ENCODE measurements around the gene MLLT1. TPM values are rescaled to one million over a fixed set of nuclear protein-coding genes. Genes with fewer than 3 reads are reported as not detected.
A peak's percentile ranks its signal among the peaks of the same experiment; 100 is the strongest.

Gene MLLT1
- total RNA-seq, 4 donors from 2014 or later: 13.9 to 37.7 (median 24.4) TPM

GRCh38 chr19:6221878-6222746 lies 57.7 kb downstream of the MLLT1 start:
- ATAC-seq (no peak), DNase-seq (no peak)
- H3K36me3 ChIP-seq: peaks cover 0 to 29% of the 10 kb centered on the region in 2 donors
- H3K4me1 ChIP-seq: peaks cover 55 to 60% of the 10 kb centered on the region in 2 donors
- H3K27me3 ChIP-seq: no peaks in the 10 kb centered on the region
- intact Hi-C loops (cut with DNase I; ENCODE audit: low total_unique reads): loop anchor here (10.0 kb wide), 1 partner anchor 167 kb away; no protein-coding TSS in a partner anchor
- in situ Hi-C loops (cut with MboI; ENCODE audit: low sequenced_read_pairs in 4 of 4): loop anchor here in 2 of 4 donors (5.0 to 10.0 kb wide), 2 partner anchors 53 to 75 kb away; partner anchors contain the start of gene MLLT1 (in 1 of the 2)
- peak overlapping the region; percentile 19 to 80 (median 64) for H3K27ac ChIP-seq
- TF ChIP-seq CTCF (IDR thresholded peaks at IDR 0.05 in 4 of 5, conservative IDR thresholded peaks at IDR 0.05 in 1 of 5) (no peak), POLR2A (IDR thresholded peaks at IDR 0.05) (no peak)
- H3K9me3 ChIP-seq: no peaks in the 10 kb centered on the region
- H3K4me3 ChIP-seq: no peak overlapping the region

GRCh38 chr19:6221220-6221877 lies 58.4 kb downstream of the MLLT1 start:
- no peak for TF ChIP-seq CTCF (IDR thresholded peaks at IDR 0.05 in 4 of 5, conservative IDR thresholded peaks at IDR 0.05 in 1 of 5)
- no peak for TF ChIP-seq POLR2A (IDR thresholded peaks at IDR 0.05)
- Histone ChIP-seq H3K4me1 (peaks cover 55 to 60% of the 10 kb centered on the region in 2 donors), H3K9me3 (no peaks in the 10 kb centered on the region), H3K36me3 (peaks cover 0 to 22% of the 10 kb centered on the region in 2 donors), H3K27me3 (no peaks in the 10 kb centered on the region), H3K27ac (no peak overlapping the region), H3K4me3 (no peak overlapping the region)
- in situ Hi-C loops (cut with MboI; ENCODE audit: low sequenced_read_pairs in 4 of 4): loop anchor here in 2 of 4 donors (5.0 to 10.0 kb wide), 2 partner anchors 53 to 76 kb away; partner anchors contain the start of gene MLLT1 (in 1 of the 2)
- no peak for DNase-seq
- ATAC-seq: no peak
- intact Hi-C loops (cut with DNase I; ENCODE audit: low total_unique reads): loop anchor here (10.0 kb wide), 1 partner anchor 167 kb away; no protein-coding TSS in a partner anchor

- peaks cover 55 to 60% of the 10 kb centered on the region in 2 donors for H3K4me1 ChIP-seq
- DNase-seq (peak in 1 of 2 donors; percentile 71), ATAC-seq (peak in 1 of 2 donors; percentile 36)
- H3K36me3 ChIP-seq: peaks cover 0 to 22% of the 10 kb centered on the region in 2 donors
- in situ Hi-C loops (cut with MboI; ENCODE audit: low sequenced_read_pairs in 4 of 4) (loop anchor here in 2 of 4 donors (5.0 to 10.0 kb wide), 2 partner anchors 54 to 77 kb away; partner anchors contain the start of gene MLLT1 (in 1 of the 2)), intact Hi-C loops (cut with DNase I; ENCODE audit: low total_unique reads) (loop anchor here (10.0 kb wide), 1 partner anchor 166 kb away; no protein-coding TSS in a partner anchor)
- TF ChIP-seq POLR2A (IDR thresholded peaks at IDR 0.05) (no peak), CTCF (IDR thresholded peaks at IDR 0.05 in 4 of 5, conservative IDR thresholded peaks at IDR 0.05 in 1 of 5) (no peak)
- no peaks in the 10 kb centered on the region for H3K9me3 ChIP-seq
- H3K27ac ChIP-seq: peak overlapping the region; percentile 34 to 54 (median 50)
- no peak overlapping the region for H3K4me3 ChIP-seq
- H3K27me3 ChIP-seq: no peaks in the 10 kb centered on the region
These were observed 59.2 kb downstream of the MLLT1 start for GRCh38 chr19:6220385-6221191.

Data from gastrocnemius medialis (tissue), 4 donors.